Adipocyte (in vitro differentiated cells): ENCODE measurements around the gene F2R.

Experiments used
- DNase-seq: peaks from one replicate; pipeline ENCODE4 v3.0.0-alpha.2; 2015; ENCODE audit warnings: low read depth
- H3K27me3 ChIP-seq: replicated peaks from 2 replicates; pipeline ENCODE4 v1.7.0; 2013; ENCODE audit warnings: mild to moderate bottlenecking, low read length, moderate library complexity; ENCODE audit not compliant: control insufficient read depth, insufficient read depth
- H3K36me3 ChIP-seq: 2 replicates; pipeline ENCODE4 v1.7.0; 2013; ENCODE audit warnings: low read length, mild to moderate bottlenecking, moderate library complexity; ENCODE audit not compliant: control insufficient read depth, insufficient read depth, severe bottlenecking
- H3K4me1 ChIP-seq: 2 replicates; pipeline ENCODE4 v1.7.0; 2013; ENCODE audit warnings: mild to moderate bottlenecking, low read length, moderate library complexity; ENCODE audit not compliant: control insufficient read depth, insufficient read depth
- H3K4me3 ChIP-seq: 2 replicates; pipeline ENCODE4 v1.7.0; 2013; ENCODE audit warnings: mild to moderate bottlenecking, low read length, moderate library complexity
- H3K9ac ChIP-seq: 2 replicates; pipeline ENCODE4 v1.7.0; 2013; ENCODE audit warnings: mild to moderate bottlenecking, low read length, moderate library complexity
- H3K9me3 ChIP-seq: 2 replicates; pipeline ENCODE4 v1.7.0; 2013; ENCODE audit warnings: mild to moderate bottlenecking, low read length, moderate library complexity; ENCODE audit not compliant: control insufficient read depth

F2R gene

DNA sequence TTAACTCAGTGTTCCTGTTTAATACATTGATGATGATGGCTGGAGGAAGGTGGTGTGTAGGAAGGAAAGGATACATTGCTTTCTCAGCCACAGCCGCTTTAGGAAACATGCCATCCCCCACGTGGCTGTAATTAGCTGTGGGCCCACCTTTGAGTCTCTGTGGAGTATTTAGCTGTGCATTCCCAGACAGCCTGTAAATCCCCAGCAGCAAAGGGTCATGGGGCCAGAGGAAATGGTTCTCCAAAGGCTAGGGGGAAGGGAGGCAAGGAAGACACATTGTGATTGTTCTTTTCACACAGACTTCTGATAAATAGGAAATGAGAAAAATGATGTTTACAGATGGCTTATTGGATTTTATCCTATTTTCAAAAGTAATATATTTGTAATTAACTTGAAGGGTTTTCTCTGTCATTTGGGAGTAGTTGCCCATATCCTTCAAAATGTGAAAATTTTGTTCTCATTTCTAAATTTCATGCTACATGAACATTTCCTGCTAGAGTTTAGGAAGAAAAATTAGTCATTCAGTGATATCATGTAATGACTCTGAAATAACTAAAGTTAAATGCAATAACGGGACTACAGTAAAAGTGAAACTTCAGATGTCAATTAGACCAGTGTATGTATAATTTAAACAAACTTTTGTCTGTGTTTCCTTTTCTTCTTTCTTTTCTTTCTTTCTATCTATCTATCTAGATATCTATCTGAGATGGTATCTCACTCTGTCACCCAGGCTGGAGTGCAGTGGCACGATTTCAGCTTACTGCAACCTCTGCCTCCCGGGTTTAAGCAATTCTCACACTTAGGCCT, 24.3 kb upstream of the F2R start:
- Histone ChIP-seq H3K9me3 (no peaks in the 10 kb centered on the region), H3K4me3 (peak overlapping the region; percentile 15), H3K4me1 (peaks cover 44% of the 10 kb centered on the region), H3K36me3 (no peaks in the 10 kb centered on the region), H3K27me3 (no peaks in the 10 kb centered on the region), H3K9ac (peak overlapping the region; percentile 67)
- DNase-seq = peak; percentile 63

DNA sequence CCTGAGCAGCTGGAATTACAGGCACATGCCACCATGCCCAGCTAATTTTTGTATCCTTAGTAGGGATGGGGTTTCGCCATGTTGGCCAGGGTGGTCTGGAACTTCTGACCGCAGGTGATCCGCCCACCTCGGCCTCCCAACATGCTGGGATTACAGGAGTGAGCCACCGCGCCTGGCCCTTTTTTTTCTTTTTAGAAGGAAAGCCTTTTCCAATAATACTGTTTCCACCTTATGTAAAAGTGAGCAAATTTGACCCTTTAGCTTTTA, 23.7 kb upstream of the F2R start:
- peaks cover 44% of the 10 kb centered on the region for H3K4me1 ChIP-seq
- no peaks in the 10 kb centered on the region for H3K9me3 ChIP-seq
- no peaks in the 10 kb centered on the region for H3K27me3 ChIP-seq
- H3K36me3 ChIP-seq = no peaks in the 10 kb centered on the region
- H3K9ac ChIP-seq = peak overlapping the region; percentile 67
- H3K4me3 ChIP-seq = peak overlapping the region; percentile 15
- DNase-seq = no peak

DNA sequence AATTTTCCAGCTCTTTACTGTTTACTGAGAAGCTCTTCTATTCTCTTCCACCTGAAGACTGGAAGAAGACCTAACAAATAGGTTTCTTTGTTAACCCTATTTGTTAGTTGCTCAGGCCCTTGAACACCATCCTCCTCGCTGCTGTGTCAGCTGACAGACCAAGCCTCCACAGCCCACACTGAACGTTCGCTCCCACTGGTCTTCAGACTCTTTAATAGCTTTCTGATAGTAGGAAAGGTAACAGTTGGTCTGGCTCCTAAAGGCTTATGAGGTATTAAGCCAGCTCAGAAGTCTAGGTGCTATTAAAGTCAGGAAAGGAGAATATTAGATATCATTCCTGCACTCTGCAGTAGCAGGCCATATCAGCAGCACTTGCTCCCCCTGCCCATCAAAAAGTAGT, 23.3 kb upstream of the F2R start:
- H3K36me3 ChIP-seq = no peaks in the 10 kb centered on the region
- DNase-seq = no peak

DNA sequence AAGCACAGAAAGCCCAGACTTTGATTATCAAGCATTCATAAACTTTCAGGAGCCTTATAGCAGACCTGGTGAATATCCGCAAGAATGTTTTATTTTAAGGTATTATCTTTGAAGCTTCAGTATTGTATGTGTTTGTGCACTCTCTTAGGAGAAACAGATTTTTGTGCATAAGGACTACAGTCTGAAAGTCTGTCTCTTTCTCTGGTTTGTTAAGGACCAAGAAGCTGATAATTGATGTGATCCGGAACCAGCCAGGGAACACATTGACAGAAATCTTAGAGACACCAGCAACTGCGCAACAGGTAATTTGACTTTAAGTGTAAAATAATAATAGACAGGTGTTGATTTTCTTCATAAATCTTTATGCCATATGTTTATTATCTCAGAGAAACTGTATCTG, 22.8 kb upstream of the F2R start:
- H3K9ac ChIP-seq = no peak overlapping the region
- H3K27me3 ChIP-seq = no peaks in the 10 kb centered on the region
- H3K4me1 ChIP-seq = peaks cover 43% of the 10 kb centered on the region
- no peak for DNase-seq
- no peaks in the 10 kb centered on the region for H3K9me3 ChIP-seq
- no peaks in the 10 kb centered on the region for H3K36me3 ChIP-seq
- H3K4me3 ChIP-seq = no peak overlapping the region

More for the DNA sequence above, 23.3 kb upstream of the F2R start:
- Histone ChIP-seq H3K4me3 (no peak overlapping the region), H3K4me1 (peaks cover 44% of the 10 kb centered on the region), H3K9me3 (no peaks in the 10 kb centered on the region), H3K9ac (peak overlapping the region; percentile 67), H3K27me3 (no peaks in the 10 kb centered on the region)

DNA sequence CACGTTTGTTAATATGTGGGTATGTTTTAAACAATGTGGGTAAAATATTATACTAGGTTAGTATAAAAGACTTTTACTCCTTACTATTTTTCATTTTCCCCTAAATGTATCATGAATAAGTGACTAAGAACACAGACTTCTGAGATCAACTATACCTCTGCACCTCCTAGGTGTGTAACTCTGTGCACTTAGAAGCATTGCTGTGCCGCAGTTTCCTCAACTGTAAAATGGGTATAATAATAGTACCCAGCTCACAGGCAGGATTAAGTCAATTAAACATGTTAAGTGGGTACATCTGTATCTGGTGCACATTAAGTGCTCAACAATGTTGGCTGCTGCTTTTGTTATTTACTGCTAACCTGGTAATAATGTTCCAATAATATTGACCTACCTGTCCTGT, 21.6 kb upstream of the F2R start:
- peaks cover 33% of the 10 kb centered on the region for H3K4me1 ChIP-seq
- H3K36me3 ChIP-seq = no peaks in the 10 kb centered on the region
- no peaks in the 10 kb centered on the region for H3K27me3 ChIP-seq

DNA sequence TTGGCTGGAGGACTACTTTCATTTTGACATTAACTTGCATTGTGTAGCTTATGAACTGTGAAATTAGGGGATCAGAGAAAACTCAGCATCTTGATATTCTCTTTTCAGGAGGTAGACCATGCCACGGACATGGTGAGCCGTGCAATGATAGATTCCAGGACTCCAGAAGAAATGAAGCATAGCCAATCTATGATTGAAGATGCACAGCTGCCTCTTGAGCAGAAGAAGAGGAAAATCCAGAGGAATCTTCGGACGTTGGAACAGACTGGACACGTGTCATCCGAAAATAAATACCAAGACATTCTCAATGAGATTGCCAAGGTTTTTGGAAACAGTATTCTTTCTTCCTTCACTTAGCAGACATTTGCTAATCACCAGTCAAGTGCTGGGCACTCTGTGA, 20.6 kb upstream of the F2R start:
- H3K9me3 ChIP-seq = no peaks in the 10 kb centered on the region
- no peaks in the 10 kb centered on the region for H3K27me3 ChIP-seq
- no peaks in the 10 kb centered on the region for H3K36me3 ChIP-seq

More for the DNA sequence above, 21.6 kb upstream of the F2R start:
- no peak for DNase-seq
- no peak overlapping the region for H3K9ac ChIP-seq
- H3K9me3 ChIP-seq = no peaks in the 10 kb centered on the region
- H3K4me3 ChIP-seq = no peak overlapping the region

DNA sequence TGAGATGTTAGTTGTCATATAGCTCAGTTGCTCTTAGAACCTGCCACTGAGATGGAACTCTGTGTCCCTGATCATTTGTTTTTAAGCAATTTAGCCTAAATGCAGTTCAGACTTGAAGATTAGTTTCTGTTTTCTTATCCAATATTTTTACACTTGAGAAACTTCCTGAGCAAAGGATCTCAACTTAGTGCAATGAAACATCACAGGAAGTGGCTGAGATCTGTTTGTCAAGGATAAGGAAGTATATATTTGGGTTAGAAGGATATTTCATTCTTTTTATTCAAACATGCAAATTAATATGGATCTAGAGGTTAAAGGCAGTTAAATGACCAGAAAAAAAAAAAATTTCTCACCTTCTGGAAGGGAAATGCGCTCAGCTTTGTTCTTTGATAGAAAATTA, 19.7 kb upstream of the F2R start:
- DNase-seq = no peak
- Histone ChIP-seq H3K4me1 (peaks cover 22% of the 10 kb centered on the region), H3K4me3 (no peak overlapping the region), H3K36me3 (no peaks in the 10 kb centered on the region), H3K27me3 (no peaks in the 10 kb centered on the region), H3K9me3 (no peaks in the 10 kb centered on the region), H3K9ac (no peak overlapping the region)

More for the DNA sequence above, 20.6 kb upstream of the F2R start:
- H3K4me3 ChIP-seq = no peak overlapping the region
- H3K9ac ChIP-seq = no peak overlapping the region
- no peak for DNase-seq
- peaks cover 22% of the 10 kb centered on the region for H3K4me1 ChIP-seq

DNA sequence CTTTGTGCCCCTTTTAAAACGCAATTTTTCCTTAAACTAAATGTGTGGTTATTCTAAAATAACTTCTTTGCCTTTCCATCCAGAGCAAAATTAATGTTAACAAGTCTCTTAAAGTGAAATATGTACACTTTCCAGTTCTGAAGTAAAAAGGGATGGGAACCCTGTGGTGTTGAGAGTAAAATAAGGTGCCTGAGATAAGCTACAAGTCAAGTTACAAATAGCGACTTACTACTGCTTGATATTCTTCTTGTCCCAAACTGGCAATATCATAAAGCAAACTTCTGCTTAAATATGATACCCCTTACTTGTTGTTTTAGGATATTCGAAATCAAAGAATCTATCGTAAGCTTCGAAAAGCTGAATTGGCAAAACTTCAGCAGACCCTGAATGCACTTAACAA, 18.3 kb upstream of the F2R start:
- H3K36me3 ChIP-seq = no peaks in the 10 kb centered on the region
- no peak overlapping the region for H3K9ac ChIP-seq
- DNase-seq = no peak
- no peaks in the 10 kb centered on the region for H3K9me3 ChIP-seq
- H3K4me1 ChIP-seq = peaks cover 14% of the 10 kb centered on the region
- no peaks in the 10 kb centered on the region for H3K27me3 ChIP-seq
- H3K4me3 ChIP-seq = no peak overlapping the region

DNA sequence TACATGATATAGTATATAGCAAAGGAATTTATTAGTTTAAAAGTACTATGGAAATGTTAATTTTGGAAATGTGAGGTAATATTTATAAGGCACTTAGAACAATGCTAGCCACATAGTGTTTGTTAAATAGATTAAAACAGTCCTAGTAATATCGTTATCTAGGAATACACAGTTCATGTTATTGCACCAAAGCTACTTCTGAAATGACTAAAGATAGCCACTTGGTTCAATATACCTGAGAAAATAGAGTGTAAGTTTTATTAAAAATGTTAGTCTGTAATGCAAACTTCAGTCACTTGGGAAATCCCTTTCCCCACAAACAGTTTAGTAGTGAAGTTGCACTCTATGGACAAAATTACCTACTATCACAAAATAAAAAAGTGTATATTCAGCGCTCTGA, 15.4 kb upstream of the F2R start:
- H3K4me1 ChIP-seq = peaks cover 14% of the 10 kb centered on the region
- H3K36me3 ChIP-seq = no peaks in the 10 kb centered on the region
- no peak overlapping the region for H3K4me3 ChIP-seq
- no peak overlapping the region for H3K9ac ChIP-seq
- no peaks in the 10 kb centered on the region for H3K27me3 ChIP-seq
- no peaks in the 10 kb centered on the region for H3K9me3 ChIP-seq
- DNase-seq = no peak

DNA sequence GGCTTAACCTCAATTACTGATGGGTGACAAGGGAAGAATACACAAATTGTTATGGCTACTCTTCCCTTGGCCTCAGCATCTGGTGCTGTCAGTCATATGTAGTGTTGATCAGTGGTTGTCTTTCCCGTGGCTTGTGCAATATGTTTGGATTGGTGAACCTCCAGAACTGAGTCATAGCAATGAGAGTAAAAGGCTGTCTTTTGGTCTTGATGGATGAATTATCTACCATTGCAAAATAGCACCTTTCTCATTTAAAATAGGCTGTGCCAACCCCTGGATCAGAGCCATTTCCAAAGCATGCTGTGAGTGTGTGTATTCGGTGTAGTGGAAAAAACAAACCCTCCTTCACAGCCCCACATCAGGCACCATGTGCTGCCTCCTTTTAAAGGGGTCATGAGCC, 14.6 kb upstream of the F2R start:
- Histone ChIP-seq H3K27me3 (no peaks in the 10 kb centered on the region), H3K4me1 (peaks cover 11% of the 10 kb centered on the region), H3K9me3 (no peaks in the 10 kb centered on the region), H3K9ac (no peak overlapping the region), H3K4me3 (no peak overlapping the region), H3K36me3 (no peaks in the 10 kb centered on the region)
- DNase-seq = peak; percentile 82

DNA sequence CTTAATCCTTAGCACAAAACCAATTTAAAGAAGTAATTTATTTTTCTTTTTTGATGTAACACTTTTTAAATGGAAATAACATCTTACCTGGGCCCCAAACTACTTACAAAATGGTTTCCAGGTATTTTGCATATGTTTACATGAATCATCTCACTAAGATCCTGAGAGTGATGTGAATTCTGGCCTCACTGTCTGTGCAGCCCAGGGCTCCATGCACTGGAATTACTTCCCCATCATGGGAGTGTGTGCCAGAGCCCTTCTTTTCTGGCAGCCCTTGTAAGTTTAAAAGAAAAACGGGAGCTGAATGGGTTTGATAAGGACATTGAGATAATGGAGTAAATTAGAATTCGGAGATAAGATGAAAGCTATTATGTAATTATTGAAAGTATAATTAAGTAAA, 12.2 kb upstream of the F2R start:
- peaks cover 14% of the 10 kb centered on the region for H3K27me3 ChIP-seq
- H3K9me3 ChIP-seq = no peaks in the 10 kb centered on the region
- no peaks in the 10 kb centered on the region for H3K36me3 ChIP-seq
- no peak for DNase-seq
- no peak overlapping the region for H3K9ac ChIP-seq
- no peak overlapping the region for H3K4me3 ChIP-seq
- H3K4me1 ChIP-seq = peaks cover 17% of the 10 kb centered on the region

DNA sequence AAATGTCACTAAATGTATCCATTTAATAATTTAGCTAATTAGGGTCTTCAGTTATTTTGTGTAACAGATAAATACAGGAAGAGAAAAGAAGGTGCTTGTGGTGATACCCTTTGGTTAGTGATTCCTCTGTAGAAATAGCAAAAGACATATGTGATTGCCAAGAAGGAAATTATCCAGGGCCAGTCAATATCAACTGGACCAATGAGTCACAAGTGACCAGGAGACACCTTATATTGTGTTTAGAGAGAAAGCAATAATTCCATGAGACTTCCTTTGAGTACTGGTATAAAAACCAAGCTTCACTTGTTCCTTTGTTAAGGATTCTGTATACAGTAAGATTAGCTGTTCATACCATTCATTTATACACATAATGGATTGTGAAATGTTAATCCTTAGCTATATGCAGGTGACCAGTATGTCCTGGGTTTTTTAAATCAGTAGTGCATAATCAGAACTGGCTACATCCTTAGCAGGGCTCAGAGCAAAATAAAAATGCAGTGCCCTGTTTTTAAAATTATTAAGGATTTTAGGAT, 11.7 kb upstream of the F2R start:
- no peak overlapping the region for H3K4me3 ChIP-seq
- no peak for DNase-seq
- peaks cover 14% of the 10 kb centered on the region for H3K27me3 ChIP-seq
- no peaks in the 10 kb centered on the region for H3K9me3 ChIP-seq
- H3K36me3 ChIP-seq = no peaks in the 10 kb centered on the region
- peaks cover 22% of the 10 kb centered on the region for H3K4me1 ChIP-seq
- H3K9ac ChIP-seq = no peak overlapping the region
